OCI-LY3 (cell line): ENCODE measurements around the gene EFHD1.

Source experiments
- EZH2phosphoT487 ChIP-seq: fragments of 200-600 bp; shearing (Covaris generic); IDR thresholded peaks from 2 replicates; pipeline ENCODE4 v1.6.1; 2018; ENCODE audit warnings: antibody characterized with exemption, mixed run types, low read depth
- TF ChIP-seq, protein P1 (sequence below): fragments of 200-600, 300-600 bp; sonication (generic); IDR thresholded peaks from 2 replicates; pipeline ENCODE4 v1.5.1; 2014; ENCODE audit warnings: antibody characterized with exemption, low read length, low read depth

DNA sequence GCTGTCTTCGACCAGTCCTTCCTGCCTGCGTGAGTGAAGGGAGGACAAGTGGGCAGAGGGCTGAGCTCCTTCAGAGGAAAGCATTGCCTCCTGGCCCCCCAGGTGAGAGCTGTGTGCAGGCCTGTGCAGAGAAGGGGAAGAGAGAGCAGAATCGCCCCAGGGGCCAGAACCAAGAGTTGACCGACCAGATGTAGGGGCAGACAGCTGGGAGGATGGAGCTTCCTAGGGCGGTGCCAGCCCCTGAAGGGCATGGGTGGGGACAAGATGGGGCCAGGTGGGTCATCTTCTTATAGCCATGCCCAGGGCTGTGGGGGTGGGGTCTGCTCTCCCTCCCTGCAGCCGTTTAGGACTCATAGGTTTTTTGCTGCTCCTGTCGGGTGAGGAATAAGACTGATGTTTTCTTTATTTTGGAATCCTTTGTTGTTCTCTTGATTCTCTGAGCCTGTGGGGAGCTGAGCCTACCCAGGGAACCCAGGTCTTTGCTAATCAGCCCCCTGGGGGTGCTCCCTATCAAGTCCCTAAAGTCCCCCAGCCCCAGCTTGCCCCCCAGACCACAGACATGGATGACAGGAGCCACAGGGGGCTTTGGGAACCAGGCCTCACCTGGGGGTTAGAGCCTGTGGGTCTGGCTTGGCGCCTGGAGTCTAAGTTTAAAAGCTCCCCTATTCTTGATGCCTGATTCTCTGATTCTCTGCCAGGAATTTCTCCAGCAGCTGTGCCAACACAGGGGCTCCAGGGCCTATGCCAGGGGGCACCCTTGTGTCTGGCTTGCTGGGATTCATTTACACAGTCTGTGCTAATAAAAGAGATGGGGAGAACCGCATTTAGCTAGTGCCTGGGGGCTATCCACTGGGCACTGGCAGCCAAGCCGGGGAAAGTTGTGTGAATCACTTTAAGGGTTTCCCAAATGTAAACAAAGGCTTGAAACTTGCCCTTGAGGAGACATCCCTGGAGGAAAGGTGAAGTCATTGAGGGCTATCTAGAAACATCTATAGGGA is 9.3 kb upstream of the EFHD1 start:
- no peak for TF ChIP-seq EZH2phosphoT487
- TF ChIP-seq, protein P1, sequence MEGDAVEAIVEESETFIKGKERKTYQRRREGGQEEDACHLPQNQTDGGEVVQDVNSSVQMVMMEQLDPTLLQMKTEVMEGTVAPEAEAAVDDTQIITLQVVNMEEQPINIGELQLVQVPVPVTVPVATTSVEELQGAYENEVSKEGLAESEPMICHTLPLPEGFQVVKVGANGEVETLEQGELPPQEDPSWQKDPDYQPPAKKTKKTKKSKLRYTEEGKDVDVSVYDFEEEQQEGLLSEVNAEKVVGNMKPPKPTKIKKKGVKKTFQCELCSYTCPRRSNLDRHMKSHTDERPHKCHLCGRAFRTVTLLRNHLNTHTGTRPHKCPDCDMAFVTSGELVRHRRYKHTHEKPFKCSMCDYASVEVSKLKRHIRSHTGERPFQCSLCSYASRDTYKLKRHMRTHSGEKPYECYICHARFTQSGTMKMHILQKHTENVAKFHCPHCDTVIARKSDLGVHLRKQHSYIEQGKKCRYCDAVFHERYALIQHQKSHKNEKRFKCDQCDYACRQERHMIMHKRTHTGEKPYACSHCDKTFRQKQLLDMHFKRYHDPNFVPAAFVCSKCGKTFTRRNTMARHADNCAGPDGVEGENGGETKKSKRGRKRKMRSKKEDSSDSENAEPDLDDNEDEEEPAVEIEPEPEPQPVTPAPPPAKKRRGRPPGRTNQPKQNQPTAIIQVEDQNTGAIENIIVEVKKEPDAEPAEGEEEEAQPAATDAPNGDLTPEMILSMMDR: no peak
